T-helper 22 cell (primary cell): ENCODE data around the gene CENPB.

Experiments used
- DNase-seq: peaks from one replicate; pipeline ENCODE4 v3.0.0-alpha.2; 2020; ENCODE audit warnings: low read depth

CENPB gene

GRCh38 chr20:3748073-3748472, 38.5 kb downstream of the CENPB start:
- no peak for DNase-seq

- DNase-seq = no peak
Measured at GRCh38 chr20:3747471-3747870, 39.1 kb downstream of the CENPB start.

- DNase-seq = no peak
Measured at GRCh38 chr20:3745686-3746173, 40.8 kb downstream of the CENPB start.

GRCh38 chr20:3744806-3745685, 41.5 kb downstream of the CENPB start:
- peak; percentile 74 for DNase-seq

- DNase-seq = no peak
Measured at GRCh38 chr20:3744037-3744436, 42.5 kb downstream of the CENPB start.

GRCh38 chr20:3743251-3743650, 43.3 kb downstream of the CENPB start:
- no peak for DNase-seq

GRCh38 chr20:3741836-3742458, 44.6 kb downstream of the CENPB start:
- DNase-seq = no peak

- no peak for DNase-seq
Measured at GRCh38 chr20:3740615-3741301, 45.8 kb downstream of the CENPB start.

- no peak for DNase-seq
Measured at GRCh38 chr20:3739926-3740451, 46.6 kb downstream of the CENPB start.

- no peak for DNase-seq
Measured at GRCh38 chr20:3739054-3739925, 47.2 kb downstream of the CENPB start.

GRCh38 chr20:3738111-3739053, 48.2 kb downstream of the CENPB start:
- DNase-seq = no peak

GRCh38 chr20:3735768-3736167, 50.8 kb downstream of the CENPB start:
- DNase-seq = no peak

- no peak for DNase-seq
Measured at GRCh38 chr20:3734111-3734843, 52.3 kb downstream of the CENPB start.
